HTR-8/SVneo (cell line): ENCODE data around the gene SH3RF3.

Experiments used
- DNase-seq: peaks from one replicate; pipeline ENCODE4 v3.0.0; 2011; ENCODE audit warnings: low spot score, mixed read lengths; ENCODE audit not compliant: insufficient read length
- FAIRE-seq: peaks from 2 replicates; lab custom pipeline; 2011; peaks lifted over from hg19 to GRCh38; lab: Jason Lieb, UNC

The SH3RF3 gene

GRCh38 chr2:109341355-109342255, 212.6 kb downstream of the SH3RF3 start:
- FAIRE-seq: no peak
- DNase-seq: no peak

- FAIRE-seq: no peak
Observed at GRCh38 chr2:109342256-109342850, 213.3 kb downstream of the SH3RF3 start.

GRCh38 chr2:109342930-109343329, 213.9 kb downstream of the SH3RF3 start:
- DNase-seq: no peak

More at GRCh38 chr2:109342256-109342850, 213.3 kb downstream of the SH3RF3 start:
- DNase-seq: no peak

GRCh38 chr2:109343460-109343859, 214.5 kb downstream of the SH3RF3 start:
- no peak for FAIRE-seq
- DNase-seq: no peak

More at GRCh38 chr2:109342930-109343329, 213.9 kb downstream of the SH3RF3 start:
- no peak for FAIRE-seq

GRCh38 chr2:109344270-109344805, 215.3 kb downstream of the SH3RF3 start:
- FAIRE-seq: no peak
- no peak for DNase-seq

- FAIRE-seq: peak; percentile 20
- no peak for DNase-seq
Observed at GRCh38 chr2:109345091-109345490, 216.1 kb downstream of the SH3RF3 start.

GRCh38 chr2:109345653-109346480, 216.9 kb downstream of the SH3RF3 start:
- FAIRE-seq: no peak
- DNase-seq: no peak

- FAIRE-seq (no peak), DNase-seq (no peak)
Observed at GRCh38 chr2:109346601-109347228, 217.7 kb downstream of the SH3RF3 start.

GRCh38 chr2:109347626-109348025, 218.6 kb downstream of the SH3RF3 start:
- FAIRE-seq (no peak), DNase-seq (no peak)

GRCh38 chr2:109348190-109348589, 219.2 kb downstream of the SH3RF3 start:
- no peak for FAIRE-seq
- no peak for DNase-seq

GRCh38 chr2:109348671-109349502, 219.9 kb downstream of the SH3RF3 start:
- FAIRE-seq: no peak
- no peak for DNase-seq

GRCh38 chr2:109349503-109350465, 220.8 kb downstream of the SH3RF3 start:
- DNase-seq: no peak
- no peak for FAIRE-seq

GRCh38 chr2:109350526-109350925, 221.5 kb downstream of the SH3RF3 start:
- DNase-seq: no peak
- FAIRE-seq: no peak

- DNase-seq (no peak), FAIRE-seq (no peak)
Observed at GRCh38 chr2:109351164-109351756, 222.3 kb downstream of the SH3RF3 start.

GRCh38 chr2:109352056-109352897, 223.3 kb downstream of the SH3RF3 start:
- FAIRE-seq: no peak
- no peak for DNase-seq

- no peak for FAIRE-seq
Observed at GRCh38 chr2:109352898-109353689, 224.1 kb downstream of the SH3RF3 start.

More at GRCh38 chr2:109352898-109353689, 224.1 kb downstream of the SH3RF3 start:
- no peak for DNase-seq
